Uterus (tissue), 4 donors: ENCODE measurements around the gene DNAH1. TPM values are rescaled to one million over a fixed set of nuclear protein-coding genes. Genes with fewer than 3 reads are reported as not detected.
A peak's percentile ranks its signal among the peaks of the same experiment; 100 is the strongest.

Experiments used
- DNase-seq, 2 donors: peaks; one replicate each; pipeline ENCODE4 v3.0.0-alpha.2; 2019 to 2020
- H3K27ac ChIP-seq, 2 donors: fragments of 200-600 bp; sonication (generic); 1 replicate in 1 of 2; 2 replicates in 1 of 2; pipeline ENCODE4 v1.5.1; 2016 to 2018
- H3K27me3 ChIP-seq, 2 donors: fragments of 200-600 bp; sonication (generic); one replicate each; pipeline ENCODE4 v1.5.1; 2018 to 2019; ENCODE audit warnings: control low read depth in 1 of 2
- H3K36me3 ChIP-seq, 2 donors: fragments of 200-600 bp; sonication (generic); one replicate each; pipeline ENCODE4 v1.5.1; 2019; ENCODE audit warnings: control low read depth in 1 of 2
- H3K4me1 ChIP-seq, 2 donors: fragments of 200-600 bp; sonication (generic); one replicate each; pipeline ENCODE4 v1.5.1; 2018 to 2019; ENCODE audit warnings: control low read depth in 1 of 2
- H3K4me3 ChIP-seq, 2 donors: fragments of 200-600 bp; sonication (generic); 1 replicate in 1 of 2; 2 replicates in 1 of 2; pipeline ENCODE4 v1.5.1; 2018 to 2019; ENCODE audit warnings: mild to moderate bottlenecking in 1 of 2
- H3K9me3 ChIP-seq, 2 donors: fragments of 200-600 bp; sonication (generic); one replicate each; pipeline ENCODE4 v1.5.1; 2019; ENCODE audit warnings: control low read depth in 1 of 2
- POLR2A ChIP-seq, 2 donors: fragments of 450-650 bp; IDR thresholded peaks; one replicate each; pipeline ENCODE4 v1.6.1; 2016; ENCODE audit warnings: antibody characterized with exemption in 2 of 2, mild to moderate bottlenecking in 1 of 2, moderate library complexity in 1 of 2
- intact Hi-C: fragments of 100-400 bp; cut with DNase I; formaldehyde crosslinking; loops from one replicate; pipeline ENCODE4 v1.15.1; 2023; ENCODE audit warnings: low total_unique reads
- total RNA-seq, 4 donors: library from RNA; depleted of rRNA in 3 of 4; stranded (reverse); fragments of >200 nt in 3 of 4; gene quantifications; one replicate each; pipeline versions ENCODE4 v1.1.0 to v1.2.4, GENCODE V29; 2014 to 2023
- TF ChIP-seq, protein P1 (sequence below), 4 experiments: fragments of 200-600 bp in 2 of 4; fragments of 450-650 bp in 2 of 4; sonication (generic) in 2 of 4; IDR thresholded peaks; one replicate each; pipeline ENCODE4 v1.5.1; 2016 to 2019; ENCODE audit warnings: antibody characterized with exemption in 4 of 4, mild to moderate bottlenecking in 2 of 4, moderate library complexity in 1 of 4
- donor health status: DM: yes; HTN: yes; CAD: no.

Gene DNAH1
- total RNA-seq, 4 donors from 2014 or later = 5.1 to 46.2 (median 11.0) TPM

DNA sequence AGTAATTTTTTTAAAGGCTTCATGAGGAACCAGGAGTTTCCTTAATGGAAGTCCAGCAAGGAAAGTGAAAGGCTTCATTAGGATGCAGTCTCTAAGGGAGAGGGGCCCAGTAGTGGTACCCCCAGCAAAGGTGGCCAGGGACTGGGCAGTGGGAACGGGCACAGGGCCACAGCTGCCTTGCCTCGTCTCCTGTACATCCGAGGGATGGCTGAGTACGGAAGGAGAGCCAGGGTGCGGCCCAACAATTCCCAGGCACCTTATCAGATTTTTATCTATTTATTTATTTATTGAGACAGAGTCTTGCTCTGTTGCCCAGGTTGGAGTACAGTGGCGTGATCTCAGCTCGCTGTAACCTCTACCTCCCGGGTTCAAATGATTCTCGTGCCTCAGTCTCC lies 114.3 kb downstream of the DNAH1 start:
- TF ChIP-seq POLR2A (IDR thresholded peaks at IDR 0.05) = no peak
- TF ChIP-seq, protein P1, sequence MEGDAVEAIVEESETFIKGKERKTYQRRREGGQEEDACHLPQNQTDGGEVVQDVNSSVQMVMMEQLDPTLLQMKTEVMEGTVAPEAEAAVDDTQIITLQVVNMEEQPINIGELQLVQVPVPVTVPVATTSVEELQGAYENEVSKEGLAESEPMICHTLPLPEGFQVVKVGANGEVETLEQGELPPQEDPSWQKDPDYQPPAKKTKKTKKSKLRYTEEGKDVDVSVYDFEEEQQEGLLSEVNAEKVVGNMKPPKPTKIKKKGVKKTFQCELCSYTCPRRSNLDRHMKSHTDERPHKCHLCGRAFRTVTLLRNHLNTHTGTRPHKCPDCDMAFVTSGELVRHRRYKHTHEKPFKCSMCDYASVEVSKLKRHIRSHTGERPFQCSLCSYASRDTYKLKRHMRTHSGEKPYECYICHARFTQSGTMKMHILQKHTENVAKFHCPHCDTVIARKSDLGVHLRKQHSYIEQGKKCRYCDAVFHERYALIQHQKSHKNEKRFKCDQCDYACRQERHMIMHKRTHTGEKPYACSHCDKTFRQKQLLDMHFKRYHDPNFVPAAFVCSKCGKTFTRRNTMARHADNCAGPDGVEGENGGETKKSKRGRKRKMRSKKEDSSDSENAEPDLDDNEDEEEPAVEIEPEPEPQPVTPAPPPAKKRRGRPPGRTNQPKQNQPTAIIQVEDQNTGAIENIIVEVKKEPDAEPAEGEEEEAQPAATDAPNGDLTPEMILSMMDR (IDR thresholded peaks at IDR 0.05) = no peak
- H3K27me3 ChIP-seq = no peaks in the 10 kb centered on the region
- intact Hi-C loops = no loop called here
- no peaks in the 10 kb centered on the region for H3K4me1 ChIP-seq
- H3K4me3 ChIP-seq = no peak overlapping the region
- H3K9me3 ChIP-seq = no peaks in the 10 kb centered on the region
- no peaks in the 10 kb centered on the region for H3K36me3 ChIP-seq
- no peak overlapping the region for H3K27ac ChIP-seq
- peak in 1 of 2 donors; percentile 6 for DNase-seq

GRCh38 chr3:52431459-52432223 lies 115.5 kb downstream of the DNAH1 start:
- peak overlapping the region in 1 of 2 donors; percentile 40 for H3K27ac ChIP-seq
- no peaks in the 10 kb centered on the region for H3K4me1 ChIP-seq
- no peak for TF ChIP-seq POLR2A (IDR thresholded peaks at IDR 0.05)
- TF ChIP-seq, protein P1 (IDR thresholded peaks at IDR 0.05) = no peak
- H3K9me3 ChIP-seq = no peaks in the 10 kb centered on the region
- intact Hi-C loops = no loop called here
- peak; percentile 17 to 21 for DNase-seq
- no peak overlapping the region for H3K4me3 ChIP-seq
- no peaks in the 10 kb centered on the region for H3K27me3 ChIP-seq
- no peaks in the 10 kb centered on the region for H3K36me3 ChIP-seq

- TF ChIP-seq POLR2A (IDR thresholded peaks at IDR 0.05) = no peak
- TF ChIP-seq, protein P1 (IDR thresholded peaks at IDR 0.05) = no peak
- Histone ChIP-seq H3K9me3 (no peaks in the 10 kb centered on the region), H3K4me1 (no peaks in the 10 kb centered on the region), H3K27ac (peak overlapping the region in 1 of 2 donors; percentile 40), H3K4me3 (no peak overlapping the region), H3K36me3 (no peaks in the 10 kb centered on the region), H3K27me3 (no peaks in the 10 kb centered on the region)
- intact Hi-C loops = no loop called here
- peak in 1 of 2 donors; percentile 11 for DNase-seq
These were observed 116.1 kb downstream of the DNAH1 start for GRCh38 chr3:52432225-52432624.

DNA sequence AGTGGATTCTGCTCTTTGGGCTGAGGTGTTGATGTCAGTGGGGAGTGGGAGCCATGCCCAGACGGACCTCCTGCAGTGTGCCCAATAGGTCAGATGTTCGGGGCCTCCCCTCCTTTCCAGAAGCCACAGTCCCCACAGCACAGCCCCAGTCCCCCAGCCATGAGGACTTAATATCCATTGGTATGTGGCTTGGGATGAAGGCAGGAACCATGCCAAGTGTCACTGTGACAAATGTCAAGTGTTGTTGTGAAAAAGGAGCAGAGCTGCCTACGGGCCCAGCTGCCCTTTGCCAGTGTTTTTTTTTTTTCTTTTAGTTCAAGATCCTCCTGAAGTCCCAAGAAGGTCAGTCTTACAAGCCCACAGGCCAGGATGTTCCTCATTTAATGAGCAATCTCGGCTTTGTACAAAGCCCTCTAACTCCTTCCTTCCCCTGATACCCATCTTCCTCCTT lies 116.6 kb downstream of the DNAH1 start:
- intact Hi-C loops = no loop called here
- TF ChIP-seq, protein P1 (IDR thresholded peaks at IDR 0.05) = no peak
- TF ChIP-seq POLR2A (IDR thresholded peaks at IDR 0.05) = no peak
- peak; percentile 13 to 28 for DNase-seq
- Histone ChIP-seq H3K4me1 (no peaks in the 10 kb centered on the region), H3K4me3 (no peak overlapping the region), H3K27me3 (no peaks in the 10 kb centered on the region), H3K9me3 (no peaks in the 10 kb centered on the region), H3K36me3 (no peaks in the 10 kb centered on the region), H3K27ac (peak overlapping the region; percentile 37 to 40)

GRCh38 chr3:52433328-52433995 lies 117.3 kb downstream of the DNAH1 start:
- Histone ChIP-seq H3K36me3 (no peaks in the 10 kb centered on the region), H3K27ac (peak overlapping the region; percentile 34 to 46), H3K9me3 (no peaks in the 10 kb centered on the region), H3K4me1 (no peaks in the 10 kb centered on the region), H3K4me3 (no peak overlapping the region), H3K27me3 (no peaks in the 10 kb centered on the region)
- peak; percentile 8 to 13 for DNase-seq
- TF ChIP-seq, protein P1 (IDR thresholded peaks at IDR 0.05) = no peak
- TF ChIP-seq POLR2A (IDR thresholded peaks at IDR 0.05) = no peak
- intact Hi-C loops = no loop called here
